Astrocyte (in vitro differentiated cells and primary cell): ENCODE measurements around the gene SMIM26.

Experiments used
- CTCF ChIP-seq: IDR thresholded peaks from 2 replicates; pipeline ENCODE4 v1.5.1; 2011; ENCODE audit warnings: low read depth, mild to moderate bottlenecking, inconsistent platforms, low read length, moderate library complexity; ENCODE audit not compliant: insufficient read depth
- EZH2 ChIP-seq: IDR thresholded peaks from 2 replicates; pipeline ENCODE4 v1.6.1; 2012; ENCODE audit warnings: mild to moderate bottlenecking, low read length, inconsistent platforms; ENCODE audit not compliant: insufficient read depth

- TF ChIP-seq CTCF, result no peak
- no peak for TF ChIP-seq EZH2
These were observed 29.0 kb downstream of the SMIM26 start for GRCh38 chr20:18596270-18596669.
